ENCODE data around the gene KCNA5. TPM values are rescaled to one million over a fixed set of nuclear protein-coding genes. Genes with fewer than 3 reads are reported as not detected.

KCNA5 gene
- total RNA-seq, 1 experiment from 2014 or later = not detected

GRCh38 chr12:5027046-5027821, 16.4 kb upstream of the KCNA5 start:
- DNase-seq (ENCODE audit: low spot score) = no peak

- no peak for DNase-seq (ENCODE audit: low spot score)
These were observed 13.6 kb upstream of the KCNA5 start for GRCh38 chr12:5030066-5030465.

- DNase-seq (ENCODE audit: low spot score) = no peak
These were observed 12.4 kb upstream of the KCNA5 start for GRCh38 chr12:5031242-5031641.

GRCh38 chr12:5031958-5032357, 11.7 kb upstream of the KCNA5 start:
- DNase-seq (ENCODE audit: low spot score) = no peak

GRCh38 chr12:5032821-5033220, 10.9 kb upstream of the KCNA5 start:
- DNase-seq (ENCODE audit: low spot score) = no peak

GRCh38 chr12:5033883-5034282, 9.8 kb upstream of the KCNA5 start:
- no peak for DNase-seq (ENCODE audit: low spot score)

- DNase-seq (ENCODE audit: low spot score) = no peak
These were observed 9.1 kb upstream of the KCNA5 start for GRCh38 chr12:5034603-5035002.

- no peak for DNase-seq (ENCODE audit: low spot score)
These were observed 8.1 kb upstream of the KCNA5 start for GRCh38 chr12:5035618-5036017.

- DNase-seq (ENCODE audit: low spot score) = no peak
These were observed 7.6 kb upstream of the KCNA5 start for GRCh38 chr12:5036031-5036430.

GRCh38 chr12:5037795-5038357, 5.8 kb upstream of the KCNA5 start:
- DNase-seq (ENCODE audit: low spot score) = no peak

- DNase-seq (ENCODE audit: low spot score) = no peak
These were observed 4.8 kb upstream of the KCNA5 start for GRCh38 chr12:5038781-5039311.

GRCh38 chr12:5039815-5040214, 3.9 kb upstream of the KCNA5 start:
- DNase-seq (ENCODE audit: low spot score) = no peak

GRCh38 chr12:5040368-5040767, 3.3 kb upstream of the KCNA5 start:
- no peak for DNase-seq (ENCODE audit: low spot score)

GRCh38 chr12:5044420-5045295, 979 bp downstream of the KCNA5 start:
- DNase-seq (ENCODE audit: low spot score) = no peak

- DNase-seq (ENCODE audit: low spot score) = no peak
These were observed 3.4 kb downstream of the KCNA5 start for GRCh38 chr12:5047094-5047493.

- no peak for DNase-seq (ENCODE audit: low spot score)
These were observed 4.0 kb downstream of the KCNA5 start for GRCh38 chr12:5047729-5048128.

- no peak for DNase-seq (ENCODE audit: low spot score)
These were observed 6.9 kb downstream of the KCNA5 start for GRCh38 chr12:5050542-5050941.

GRCh38 chr12:5051334-5051733, 7.7 kb downstream of the KCNA5 start:
- no peak for DNase-seq (ENCODE audit: low spot score)

GRCh38 chr12:5051913-5052312, 8.2 kb downstream of the KCNA5 start:
- DNase-seq (ENCODE audit: low spot score) = no peak

- no peak for DNase-seq (ENCODE audit: low spot score)
These were observed 8.7 kb downstream of the KCNA5 start for GRCh38 chr12:5052348-5052747.

GRCh38 chr12:5059358-5059757, 15.7 kb downstream of the KCNA5 start:
- DNase-seq (ENCODE audit: low spot score) = no peak

GRCh38 chr12:5060958-5061357, 17.3 kb downstream of the KCNA5 start:
- no peak for DNase-seq (ENCODE audit: low spot score)

Data from HT-29 (cell line).